GM11168 (cell line): Measurements from ENCODE around the gene MRPS33.

ENCODE experiments used
- in situ Hi-C: fragments of 300-500 bp; cut with MboI; formaldehyde crosslinking; loops from one replicate; pipeline ENCODE4 v1.12.0; 2022; ENCODE audit warnings: low sequenced_read_pairs; ENCODE audit not compliant: unreplicated experiment

Gene MRPS33

DNA sequence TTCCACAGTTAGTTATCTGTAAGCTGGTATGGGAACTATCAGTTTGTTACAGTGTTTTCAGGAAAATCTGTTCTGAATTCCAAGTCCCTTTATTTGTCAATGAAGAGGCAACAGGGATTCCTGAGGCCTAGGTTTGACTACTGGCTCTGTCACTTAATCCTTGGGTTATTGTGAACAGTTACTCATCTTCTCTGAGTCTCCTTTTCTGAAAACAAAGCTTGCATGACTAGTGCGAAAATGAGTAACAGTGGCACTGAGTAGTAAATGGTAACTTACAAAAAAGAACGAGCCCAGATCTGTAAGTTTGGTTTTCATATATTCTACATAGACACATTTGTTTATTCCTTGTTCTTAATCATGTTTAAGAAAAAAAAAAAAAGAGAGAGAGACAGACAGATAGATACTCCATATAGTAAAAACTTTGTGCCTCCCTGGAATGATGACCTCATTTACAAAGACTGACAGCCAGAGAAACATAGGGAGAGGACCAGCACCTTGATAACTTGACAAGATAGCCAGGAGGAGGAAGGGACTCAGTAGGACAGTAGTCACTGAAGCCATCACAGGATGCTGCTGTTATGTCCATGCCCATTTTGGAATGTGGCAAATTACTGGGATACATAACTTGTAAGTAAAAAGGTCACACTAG lies 1.9 kb downstream of the MRPS33 start:
- in situ Hi-C loops, result no loop called here

DNA sequence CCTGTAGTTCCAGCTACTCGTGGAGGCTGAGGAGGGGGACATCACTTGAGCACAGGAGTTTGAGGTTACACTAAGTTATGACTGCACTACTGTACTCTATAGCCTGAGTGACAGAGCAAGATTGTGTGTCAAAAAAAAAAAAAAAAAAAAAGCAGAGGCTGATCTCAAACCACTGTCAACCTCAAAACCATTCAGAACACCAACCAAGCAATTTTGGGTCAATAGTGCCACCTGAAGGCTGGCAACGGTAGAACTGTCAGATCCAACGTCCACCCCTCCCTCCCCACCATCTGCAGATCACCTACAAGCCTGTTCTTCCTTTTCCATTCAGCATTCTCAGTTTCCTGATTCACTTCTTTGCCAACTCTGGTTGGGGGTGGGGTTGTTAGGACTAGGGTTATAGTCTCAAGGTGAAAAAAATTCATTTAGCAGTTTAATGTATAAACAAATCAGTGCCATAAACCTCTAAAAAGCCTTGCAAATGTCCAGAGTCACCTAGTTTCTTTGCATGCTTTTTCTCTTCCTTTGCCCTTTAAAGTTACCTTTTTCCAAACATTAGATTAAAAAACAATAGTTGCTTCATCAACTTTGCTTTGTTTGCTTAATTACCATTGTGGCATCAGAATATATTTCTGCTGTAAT lies 2.6 kb downstream of the MRPS33 start:
- in situ Hi-C loops, result no loop called here

DNA sequence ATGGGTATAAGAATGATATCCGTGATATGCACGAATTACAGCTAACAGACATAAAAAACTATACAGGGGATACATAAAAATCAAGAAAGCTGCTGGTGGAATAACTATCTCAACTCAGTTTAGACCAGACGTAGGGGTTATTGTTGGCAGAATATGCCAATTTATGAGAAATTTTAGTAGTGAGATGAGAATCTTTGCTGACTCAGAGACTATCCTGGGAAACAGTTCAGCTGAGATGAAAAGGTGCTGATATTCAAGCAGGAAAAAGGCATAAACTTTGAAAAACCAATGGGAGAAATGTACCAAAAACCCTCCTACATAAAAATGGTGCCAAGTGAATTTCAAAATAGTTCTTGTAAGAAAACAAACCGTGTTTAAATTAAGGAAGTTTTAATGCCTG lies 3.3 kb downstream of the MRPS33 start:
- in situ Hi-C loops, result no loop called here

- in situ Hi-C loops, result no loop called here
Measured at GRCh38 chr7:141003172-141004065, 11.3 kb downstream of the MRPS33 start.

GRCh38 chr7:141001546-141001945 lies 13.2 kb downstream of the MRPS33 start:
- in situ Hi-C loops, result no loop called here

DNA sequence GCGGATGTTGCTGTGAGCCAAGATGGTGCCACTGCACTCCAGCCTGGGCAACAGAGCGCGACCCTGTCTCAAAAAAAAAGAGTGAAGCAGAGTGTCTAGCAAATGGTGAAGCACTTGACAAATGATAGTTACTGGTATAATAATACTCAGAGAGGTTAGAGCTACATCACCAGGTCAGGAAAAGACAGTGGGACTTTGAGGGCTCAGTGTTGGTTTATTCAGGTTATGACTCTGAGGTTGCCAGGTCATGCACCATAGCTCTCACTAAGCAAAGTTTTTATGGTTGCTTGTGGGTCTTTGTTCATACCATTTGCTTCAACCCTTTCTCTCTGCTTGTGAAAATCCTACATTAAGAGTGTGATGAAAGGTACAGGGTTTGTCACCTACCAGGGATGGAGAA lies 13.6 kb downstream of the MRPS33 start:
- in situ Hi-C loops, result no loop called here

- in situ Hi-C loops, result no loop called here
Measured at GRCh38 chr7:140998715-140999114, 16.0 kb downstream of the MRPS33 start.

DNA sequence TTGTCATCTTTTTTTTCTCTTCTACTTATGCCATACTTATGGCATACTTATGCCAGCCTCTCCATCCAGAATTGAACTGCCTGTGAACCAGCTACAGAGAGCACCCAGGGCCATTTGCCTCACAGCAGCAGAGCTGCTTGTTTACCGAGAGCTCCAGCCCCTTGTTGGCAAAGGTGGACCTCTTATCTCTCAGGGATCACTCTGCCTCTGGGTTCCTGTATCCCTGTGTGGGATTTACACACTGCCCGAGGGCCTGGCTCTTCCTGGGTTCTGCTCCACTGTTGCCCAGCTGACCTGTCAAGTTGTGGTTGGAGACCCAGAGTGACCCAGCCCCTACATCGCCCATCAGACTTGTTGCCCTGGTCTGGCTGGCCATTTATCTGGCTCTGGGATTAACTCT lies 22.3 kb downstream of the MRPS33 start:
- in situ Hi-C loops, result no loop called here

- in situ Hi-C loops, result no loop called here
Measured at GRCh38 chr7:140990193-140990962, 24.4 kb downstream of the MRPS33 start.

- in situ Hi-C loops, result no loop called here
Measured at GRCh38 chr7:140989068-140989467, 25.7 kb downstream of the MRPS33 start.

GRCh38 chr7:140983802-140984201 lies 30.9 kb downstream of the MRPS33 start:
- in situ Hi-C loops, result no loop called here

DNA sequence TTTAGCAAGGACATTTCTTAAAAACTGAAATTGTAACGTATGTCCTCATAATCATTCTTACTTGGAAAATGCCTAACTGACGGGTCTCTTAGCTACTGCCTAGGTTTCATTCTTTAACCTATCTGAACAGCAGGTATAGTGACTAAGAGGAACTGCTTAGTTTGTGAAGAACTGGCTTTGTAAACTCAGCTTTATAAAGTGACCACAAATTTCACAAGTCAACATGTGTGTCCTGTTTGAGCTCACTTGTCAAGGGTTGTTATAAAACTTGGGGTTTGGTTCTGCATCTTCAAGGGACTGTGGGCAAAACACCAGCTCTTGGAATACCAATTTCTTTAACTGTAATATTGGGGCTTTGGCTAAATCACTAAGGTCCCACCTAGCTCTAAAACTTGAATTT lies 32.2 kb downstream of the MRPS33 start:
- in situ Hi-C loops, result no loop called here

GRCh38 chr7:140981951-140982350 lies 32.8 kb downstream of the MRPS33 start:
- in situ Hi-C loops, result no loop called here

DNA sequence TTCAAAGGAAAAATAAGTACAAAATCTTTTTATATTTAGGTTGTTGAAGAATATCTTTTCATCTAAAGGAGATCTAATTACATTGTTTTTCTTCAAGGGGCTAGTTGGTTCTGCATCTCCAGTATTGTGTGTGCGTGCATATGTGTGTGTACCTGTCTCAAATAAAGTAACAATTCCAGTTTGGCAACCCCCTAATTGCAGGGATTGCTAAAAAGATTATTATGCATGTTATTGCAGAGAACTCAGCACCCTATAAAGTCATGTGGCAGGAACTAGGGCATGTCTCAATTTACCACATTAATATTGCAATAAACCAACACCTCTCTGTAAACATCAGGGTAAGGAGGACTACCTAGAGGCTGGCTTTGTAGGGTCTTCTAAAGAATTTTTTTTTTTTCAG lies 37.0 kb downstream of the MRPS33 start:
- in situ Hi-C loops, result no loop called here

DNA sequence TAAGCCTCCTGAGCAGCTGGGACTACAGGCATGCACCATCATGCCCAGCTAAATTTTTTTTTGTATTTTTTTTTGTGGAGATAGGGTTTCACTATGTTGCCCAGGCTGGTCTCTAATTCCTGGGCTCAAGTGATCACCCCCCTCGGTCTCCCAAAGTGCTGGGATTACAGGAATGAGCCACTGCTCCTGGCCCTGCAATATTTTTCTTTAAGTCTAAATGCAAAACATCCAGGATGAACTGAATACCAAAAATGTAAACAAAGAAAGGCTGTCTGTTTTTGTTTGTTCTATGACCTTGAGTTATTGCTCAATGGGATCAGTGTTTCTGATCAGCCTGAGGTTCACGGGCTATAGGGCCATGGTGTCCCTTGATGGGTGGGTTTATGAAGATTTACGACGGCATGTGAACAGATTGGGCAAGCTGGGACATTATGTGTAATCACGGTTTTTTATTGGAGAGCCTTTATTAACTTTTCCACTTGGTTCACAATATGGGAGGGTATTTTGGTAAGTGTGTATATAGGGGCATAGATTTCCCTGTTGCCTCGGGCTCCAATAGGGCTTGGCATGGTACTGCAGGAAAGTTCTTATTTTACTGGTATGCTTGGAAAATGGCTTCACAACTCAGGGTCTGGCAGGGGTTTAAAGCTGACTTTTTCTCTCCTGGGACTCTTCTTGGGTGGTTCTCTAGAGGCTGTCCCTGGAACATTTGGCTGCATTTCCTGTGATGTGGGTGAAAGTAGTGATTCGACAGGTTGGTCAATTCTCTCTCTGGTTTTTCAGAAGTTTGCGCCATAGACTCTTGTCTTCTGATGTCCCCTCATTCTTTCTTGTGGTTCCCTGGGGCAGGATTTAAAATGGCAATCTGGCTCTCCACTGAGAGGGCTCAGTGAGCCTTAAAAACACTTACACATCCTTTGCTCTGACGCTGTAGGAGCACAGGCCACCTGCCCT lies 41.6 kb downstream of the MRPS33 start:
- in situ Hi-C loops, result no loop called here

- in situ Hi-C loops, result no loop called here
Measured at GRCh38 chr7:140972344-140972743, 42.4 kb downstream of the MRPS33 start.

GRCh38 chr7:140967438-140967837 lies 47.3 kb downstream of the MRPS33 start:
- in situ Hi-C loops, result no loop called here

- in situ Hi-C loops, result no loop called here
Measured at GRCh38 chr7:140966561-140967233, 48.1 kb downstream of the MRPS33 start.

- in situ Hi-C loops, result no loop called here
Measured at GRCh38 chr7:140961117-140961516, 53.6 kb downstream of the MRPS33 start.
